Breast epithelium (tissue), 4 donors: ENCODE results near the gene PXDC1. TPM values are rescaled to one million over a fixed set of nuclear protein-coding genes. Genes with fewer than 3 reads are reported as not detected.
"Not testable (repeated sequence)": the region's sequence is repeated elsewhere in the genome, so short reads cannot be mapped to it uniquely, and the experiment has no call there.

ENCODE experiments used
- DNase-seq, 2 donors: peaks; one replicate each; pipeline ENCODE4 v3.0.0-alpha.2; 2019; ENCODE audit warnings: low spot score in 2 of 2
- H3K27ac ChIP-seq, 2 donors: fragments of 200-600 bp; sonication (generic) in 1 of 2; one replicate each; pipeline ENCODE4 v1.5.1; 2016 to 2019; ENCODE audit warnings: mild to moderate bottlenecking in 1 of 2
- H3K27me3 ChIP-seq, 2 donors: fragments of 200-600 bp; sonication (generic) in 1 of 2; one replicate each; pipeline versions ENCODE4 v1.5.1 to v1.6.0; 2017 to 2019; ENCODE audit warnings: control low read depth in 1 of 2, mild to moderate bottlenecking in 1 of 2
- H3K36me3 ChIP-seq: fragments of 200-600 bp; one replicate; pipeline ENCODE4 v1.5.1; 2019
- H3K4me1 ChIP-seq, 2 donors: fragments of 200-600 bp; sonication (generic); one replicate each; pipeline ENCODE4 v1.5.1; 2016 to 2019; ENCODE audit warnings: control low read depth in 1 of 2
- H3K4me3 ChIP-seq, 3 donors: fragments of 200-600 bp; sonication (generic); 1 replicate in 2 of 3; 2 replicates in 1 of 3; pipeline ENCODE4 v1.5.1; 2016 to 2019; ENCODE audit warnings: mild to moderate bottlenecking in 3 of 3, moderate library complexity in 2 of 3
- H3K9me3 ChIP-seq, 2 donors: fragments of 200-600 bp; sonication (generic) in 1 of 2; one replicate each; pipeline ENCODE4 v1.5.1; 2016 to 2019; ENCODE audit warnings: control low read depth in 1 of 2
- CTCF ChIP-seq, 3 donors: fragments of 450-650 bp; IDR thresholded peaks; one replicate each; pipeline ENCODE4 v1.5.1; 2016 to 2017; ENCODE audit warnings: antibody characterized with exemption in 3 of 3, mild to moderate bottlenecking in 3 of 3, moderate library complexity in 3 of 3
- POLR2A ChIP-seq: fragments of 450-650 bp; IDR thresholded peaks from one replicate; pipeline ENCODE4 v1.6.1; 2016; ENCODE audit warnings: antibody characterized with exemption, mild to moderate bottlenecking, moderate library complexity
- POLR2AphosphoS5 ChIP-seq, 3 donors: sonication (generic); formaldehyde crosslinking; IDR thresholded peaks; one replicate each; pipeline ENCODE4 v1.6.1; 2017; ENCODE audit warnings: antibody characterized with exemption in 3 of 3
- intact Hi-C: fragments of 100-400 bp; cut with DNase I; formaldehyde crosslinking; loops from one replicate; pipeline ENCODE4 v1.15.1; 2023; ENCODE audit warnings: low total_unique reads
- total RNA-seq, 3 donors: library from RNA; depleted of rRNA; stranded (reverse); fragments of >200 nt; gene quantifications; one replicate each; pipeline ENCODE4 v1.1.0, GENCODE V29; 2016

PXDC1 gene
- total RNA-seq, 3 donors from 2014 or later: 86.2 to 122 (median 88.0) TPM

- Histone ChIP-seq H3K27me3 (no peaks in the 10 kb centered on the region), H3K4me3 (no peak overlapping the region), H3K27ac (no peak overlapping the region), H3K36me3 (no peaks in the 10 kb centered on the region), H3K4me1 (no peaks in the 10 kb centered on the region), H3K9me3 (no peaks in the 10 kb centered on the region)
- no peak for DNase-seq
- intact Hi-C loops: no loop called here
- no peak for TF ChIP-seq CTCF (IDR thresholded peaks at IDR 0.05)
- TF ChIP-seq POLR2A: no peak
- TF ChIP-seq POLR2AphosphoS5 (IDR thresholded peaks at IDR 0.05): no peak
These were observed 11.3 kb upstream of the PXDC1 start for GRCh38 chr6:3762852-3763251.

GRCh38 chr6:3762359-3762758, 10.8 kb upstream of the PXDC1 start:
- H3K36me3 ChIP-seq: no peaks in the 10 kb centered on the region
- no peaks in the 10 kb centered on the region for H3K9me3 ChIP-seq
- no peak overlapping the region for H3K4me3 ChIP-seq
- no peaks in the 10 kb centered on the region for H3K4me1 ChIP-seq
- H3K27me3 ChIP-seq: no peaks in the 10 kb centered on the region
- H3K27ac ChIP-seq: no peak overlapping the region
- TF ChIP-seq CTCF (IDR thresholded peaks at IDR 0.05): no peak
- no peak for TF ChIP-seq POLR2A
- DNase-seq: no peak
- intact Hi-C loops: no loop called here

GRCh38 chr6:3761989-3762270, 10.4 kb upstream of the PXDC1 start:
- no peak for TF ChIP-seq POLR2A
- Histone ChIP-seq H3K36me3 (no peaks in the 10 kb centered on the region), H3K27ac (no peak overlapping the region), H3K4me3 (no peak overlapping the region), H3K4me1 (no peaks in the 10 kb centered on the region), H3K27me3 (no peaks in the 10 kb centered on the region), H3K9me3 (no peaks in the 10 kb centered on the region)
- intact Hi-C loops: no loop called here
- no peak for DNase-seq

GRCh38 chr6:3759646-3760232, 8.2 kb upstream of the PXDC1 start:
- no peak for TF ChIP-seq POLR2A
- TF ChIP-seq POLR2AphosphoS5 (IDR thresholded peaks at IDR 0.05): no peak
- no peak for TF ChIP-seq CTCF (IDR thresholded peaks at IDR 0.05)
- Histone ChIP-seq H3K36me3 (no peaks in the 10 kb centered on the region), H3K4me1 (no peaks in the 10 kb centered on the region), H3K27me3 (no peaks in the 10 kb centered on the region), H3K9me3 (no peaks in the 10 kb centered on the region), H3K4me3 (no peak overlapping the region), H3K27ac (no peak overlapping the region)
- intact Hi-C loops: no loop called here
- no peak for DNase-seq

GRCh38 chr6:3758842-3759144, 7.3 kb upstream of the PXDC1 start:
- no peaks in the 10 kb centered on the region for H3K9me3 ChIP-seq
- no peaks in the 10 kb centered on the region for H3K4me1 ChIP-seq
- no peak for TF ChIP-seq POLR2AphosphoS5 (IDR thresholded peaks at IDR 0.05)
- no peak for TF ChIP-seq CTCF (IDR thresholded peaks at IDR 0.05)
- TF ChIP-seq POLR2A: no peak
- H3K27me3 ChIP-seq: no peaks in the 10 kb centered on the region
- no peak overlapping the region for H3K4me3 ChIP-seq
- DNase-seq: no peak
- no peaks in the 10 kb centered on the region for H3K36me3 ChIP-seq
- H3K27ac ChIP-seq: no peak overlapping the region
- intact Hi-C loops: no loop called here

GRCh38 chr6:3757998-3758841, 6.7 kb upstream of the PXDC1 start:
- DNase-seq, H3K36me3 ChIP-seq, H3K27ac ChIP-seq, H3K4me1 ChIP-seq, H3K27me3 ChIP-seq, H3K4me3 ChIP-seq, H3K9me3 ChIP-seq, intact Hi-C loops: not testable (repeated sequence)
